Activated T-helper 2 cell treated with anti-CD3 and anti-CD28 coated beads, Interferon-gamma antibody, Interleukin-2, Interleukin-4, amounts not matched to agents 10 μg/mL and 5 μg/mL and 100 μg/mL, durations not matched to agents 14 hours and 24 hours and 36 hours (primary cell): ENCODE results near the gene PRICKLE4. TPM values are rescaled to one million over a fixed set of nuclear protein-coding genes. Genes with fewer than 3 reads are reported as not detected.

Experiments
- DNase-seq: peaks from one replicate; pipeline ENCODE4 v3.0.0; 2021; ENCODE audit warnings: low spot score
- H3K27ac Mint-ChIP-seq: one replicate; pipeline ENCODE4 v1.8.0; 2021; ENCODE audit warnings: mixed read lengths
- H3K27me3 Mint-ChIP-seq: one replicate; pipeline ENCODE4 v1.8.0; 2021; ENCODE audit warnings: low read depth, mixed read lengths
- H3K36me3 Mint-ChIP-seq: one replicate; pipeline ENCODE4 v1.8.0; 2021; ENCODE audit warnings: low read depth, mixed read lengths
- H3K4me1 Mint-ChIP-seq: one replicate; pipeline ENCODE4 v1.8.0; 2021; ENCODE audit warnings: low read depth, mixed read lengths
- H3K4me3 Mint-ChIP-seq: one replicate; pipeline ENCODE4 v1.8.0; 2021; ENCODE audit warnings: low read depth, mild to moderate bottlenecking, moderate library complexity, mixed read lengths
- H3K9me3 Mint-ChIP-seq: one replicate; pipeline ENCODE4 v1.8.0; 2021; ENCODE audit warnings: mixed read lengths
- intact Hi-C: fragments of 100-400 bp; cut with micrococcal nuclease; formaldehyde crosslinking; loops from one replicate; pipeline ENCODE4 v1.15.1; 2023
- total RNA-seq: library from RNA; stranded (reverse); gene quantifications from 2 replicates; pipeline ENCODE4 v1.2.3, GENCODE V29; 2022

The PRICKLE4 gene
- total RNA-seq, 1 donor from 2014 or later, result not detected

GRCh38 chr6:41784581-41785171 lies 4.1 kb downstream of the PRICKLE4 start:
- Mint-ChIP-seq H3K4me1 (peaks cover 17% of the 10 kb centered on the region), H3K36me3 (peaks cover 13% of the 10 kb centered on the region), H3K27me3 (peaks cover 8% of the 10 kb centered on the region), H3K4me3 (peak overlapping the region; percentile 62), H3K27ac (no peak overlapping the region), H3K9me3 (no peaks in the 10 kb centered on the region)
- no peak for DNase-seq
- intact Hi-C loops, result loop anchor here (5.0 kb wide), 1 partner anchor 778 kb away; the partner anchor contains the start of gene UBR2

GRCh38 chr6:41785254-41785653 lies 4.7 kb downstream of the PRICKLE4 start:
- peak overlapping the region; percentile 62 for H3K4me3 Mint-ChIP-seq

GRCh38 chr6:41785689-41786450 lies 5.3 kb downstream of the PRICKLE4 start:
- H3K36me3 Mint-ChIP-seq, result peaks cover 24% of the 10 kb centered on the region
- H3K9me3 Mint-ChIP-seq, result no peaks in the 10 kb centered on the region
- no peak for DNase-seq
- peak overlapping the region; percentile 96 for H3K4me3 Mint-ChIP-seq
- intact Hi-C loops, result loop anchor here (1.0 to 2.0 kb wide), 2 partner anchors 150 to 319 kb away; no protein-coding TSS in a partner anchor
- H3K27me3 Mint-ChIP-seq, result peaks cover 8% of the 10 kb centered on the region
- H3K4me1 Mint-ChIP-seq, result peaks cover 21% of the 10 kb centered on the region
- H3K27ac Mint-ChIP-seq, result no peak overlapping the region

More at GRCh38 chr6:41785254-41785653, 4.7 kb downstream of the PRICKLE4 start:
- no peak for DNase-seq
- H3K4me1 Mint-ChIP-seq, result peaks cover 21% of the 10 kb centered on the region
- H3K9me3 Mint-ChIP-seq, result no peaks in the 10 kb centered on the region
- intact Hi-C loops, result no loop called here
- H3K27me3 Mint-ChIP-seq, result peaks cover 8% of the 10 kb centered on the region
- peaks cover 18% of the 10 kb centered on the region for H3K36me3 Mint-ChIP-seq
- no peak overlapping the region for H3K27ac Mint-ChIP-seq

DNA sequence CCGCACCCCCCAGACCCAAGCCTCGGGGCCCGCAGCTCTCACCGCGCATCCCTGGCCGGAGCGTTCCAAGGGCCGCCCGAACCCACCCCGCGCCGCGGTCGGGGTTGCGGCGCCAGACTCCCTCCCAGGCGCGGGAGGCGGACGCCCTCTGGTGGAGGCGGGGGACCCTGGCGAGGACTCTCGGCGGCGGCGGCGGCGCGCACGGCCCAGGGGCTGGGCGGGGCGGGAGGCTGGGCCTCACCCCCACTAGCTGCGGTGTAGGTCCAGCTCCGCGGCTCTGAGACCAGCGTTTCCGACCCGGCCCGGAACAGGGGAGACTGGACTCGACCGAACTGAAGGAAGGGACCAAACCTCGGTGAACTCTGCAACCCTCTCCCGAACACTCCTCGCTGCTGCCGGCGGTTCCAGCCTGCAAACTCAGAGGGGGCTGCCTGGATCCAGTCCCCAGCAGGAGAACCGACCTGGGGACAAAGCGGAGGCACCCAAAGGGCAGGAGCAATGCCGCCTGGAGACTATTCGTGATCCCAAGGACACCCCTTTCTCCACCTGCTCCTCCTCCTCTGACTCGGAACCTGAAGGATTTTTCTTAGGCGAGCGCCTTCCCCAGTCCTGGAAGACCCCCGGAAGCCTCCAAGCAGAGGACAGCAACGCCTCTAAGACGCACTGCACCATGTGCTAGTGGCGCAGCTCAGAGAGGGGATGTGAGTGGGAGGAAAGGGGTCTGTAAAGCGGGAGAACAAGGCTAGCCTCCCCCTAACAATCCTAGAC lies 6.1 kb downstream of the PRICKLE4 start:
- Mint-ChIP-seq H3K4me3 (peak overlapping the region; percentile 96), H3K27ac (peak overlapping the region; percentile 97), H3K9me3 (no peaks in the 10 kb centered on the region), H3K4me1 (peaks cover 15% of the 10 kb centered on the region), H3K36me3 (peaks cover 28% of the 10 kb centered on the region), H3K27me3 (peaks cover 3% of the 10 kb centered on the region)
- peak; percentile 86 for DNase-seq
- intact Hi-C loops, result loop anchor here (1.0 to 2.0 kb wide), 8 partner anchors 52 to 960 kb away; partner anchors contain the start of genes BYSL, MED20, MRPS10 and TBCC

DNA sequence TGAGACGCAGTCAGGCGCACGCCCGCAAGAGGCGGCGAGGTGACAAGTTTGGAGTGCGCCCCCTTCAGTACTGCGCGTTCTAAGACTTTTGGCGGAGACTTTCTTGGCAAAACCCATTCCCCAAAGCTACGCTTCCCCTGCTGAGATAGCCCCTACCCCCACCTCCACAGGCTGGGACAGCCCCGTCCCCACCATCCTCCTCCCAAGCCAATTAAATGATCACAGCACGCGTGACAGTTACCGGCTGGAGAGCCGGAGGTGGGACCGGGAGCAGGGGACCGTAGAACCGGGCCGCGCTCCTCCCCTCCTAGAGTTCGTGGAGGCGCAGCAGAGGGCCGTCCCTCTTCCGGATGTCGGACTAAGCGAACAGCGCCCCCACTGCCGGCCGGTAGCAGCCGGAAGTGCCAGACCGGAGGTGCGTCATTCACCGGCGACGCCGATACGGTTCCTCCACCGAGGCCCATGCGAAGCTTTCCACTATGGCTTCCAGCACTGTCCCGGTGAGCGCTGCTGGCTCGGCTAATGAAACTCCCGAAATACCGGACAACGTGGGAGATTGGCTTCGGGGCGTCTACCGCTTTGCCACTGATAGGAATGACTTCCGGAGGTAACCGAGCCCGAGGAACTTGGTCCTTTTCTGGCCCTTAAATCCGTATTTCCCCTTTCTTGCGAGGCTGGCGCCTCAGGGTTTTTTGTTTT lies 6.8 kb downstream of the PRICKLE4 start, which contains the start of gene TOMM6:
Gene TOMM6 (plus strand): TSS at position 476 of the 699 bp plus-strand sequence. CDS start 4 bp downstream, at position 480.
- H3K27me3 Mint-ChIP-seq, result peaks cover 3% of the 10 kb centered on the region
- H3K9me3 Mint-ChIP-seq, result no peaks in the 10 kb centered on the region
- peaks cover 15% of the 10 kb centered on the region for H3K4me1 Mint-ChIP-seq
- peak within 1 kb of the TSS; percentile 97 for H3K27ac Mint-ChIP-seq
- intact Hi-C loops, result loop anchor here (1.0 to 2.0 kb wide), 7 partner anchors 53 to 959 kb away; partner anchors contain the start of genes BYSL, MED20, MRPS10 and TBCC
- peak; percentile 95 for DNase-seq
- H3K36me3 Mint-ChIP-seq, result peaks cover 34% of the 10 kb centered on the region
- peak within 1 kb of the TSS; percentile 96 for H3K4me3 Mint-ChIP-seq

DNA sequence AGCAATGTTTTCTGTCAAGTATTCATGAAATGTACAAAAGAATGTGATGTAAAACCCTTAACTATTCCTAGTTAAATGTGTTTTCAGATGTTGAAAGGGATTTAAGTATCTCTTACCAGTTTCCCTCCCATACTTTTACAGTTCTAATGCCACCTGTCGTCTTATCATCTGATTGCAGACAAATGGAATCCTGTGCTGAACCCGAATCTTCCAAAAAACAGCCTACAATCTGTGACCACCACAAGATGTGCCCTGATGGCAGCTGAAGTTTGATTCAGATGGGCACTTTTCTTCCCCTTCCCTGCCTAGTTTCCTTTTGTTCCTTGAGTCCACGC lies 8.8 kb downstream of the PRICKLE4 start:
- H3K4me3 Mint-ChIP-seq, result peak overlapping the region; percentile 96
- no peaks in the 10 kb centered on the region for H3K27me3 Mint-ChIP-seq
- H3K36me3 Mint-ChIP-seq, result peaks cover 41% of the 10 kb centered on the region
- DNase-seq, result no peak
- H3K9me3 Mint-ChIP-seq, result no peaks in the 10 kb centered on the region
- intact Hi-C loops, result no loop called here
- peaks cover 15% of the 10 kb centered on the region for H3K4me1 Mint-ChIP-seq
- peak overlapping the region; percentile 55 for H3K27ac Mint-ChIP-seq

GRCh38 chr6:41790045-41790444 lies 9.5 kb downstream of the PRICKLE4 start:
- Mint-ChIP-seq H3K4me1 (peaks cover 15% of the 10 kb centered on the region), H3K36me3 (peaks cover 41% of the 10 kb centered on the region), H3K27me3 (no peaks in the 10 kb centered on the region)

GRCh38 chr6:41791305-41791704 lies 10.7 kb downstream of the PRICKLE4 start:
- Mint-ChIP-seq H3K9me3 (no peaks in the 10 kb centered on the region), H3K36me3 (peaks cover 41% of the 10 kb centered on the region), H3K4me3 (no peak overlapping the region), H3K27me3 (no peaks in the 10 kb centered on the region), H3K4me1 (peaks cover 15% of the 10 kb centered on the region), H3K27ac (no peak overlapping the region)
- intact Hi-C loops, result no loop called here
- no peak for DNase-seq

More at GRCh38 chr6:41790045-41790444, 9.5 kb downstream of the PRICKLE4 start:
- DNase-seq, result no peak
- Mint-ChIP-seq H3K27ac (no peak overlapping the region), H3K9me3 (no peaks in the 10 kb centered on the region), H3K4me3 (no peak overlapping the region)
- intact Hi-C loops, result no loop called here

DNA sequence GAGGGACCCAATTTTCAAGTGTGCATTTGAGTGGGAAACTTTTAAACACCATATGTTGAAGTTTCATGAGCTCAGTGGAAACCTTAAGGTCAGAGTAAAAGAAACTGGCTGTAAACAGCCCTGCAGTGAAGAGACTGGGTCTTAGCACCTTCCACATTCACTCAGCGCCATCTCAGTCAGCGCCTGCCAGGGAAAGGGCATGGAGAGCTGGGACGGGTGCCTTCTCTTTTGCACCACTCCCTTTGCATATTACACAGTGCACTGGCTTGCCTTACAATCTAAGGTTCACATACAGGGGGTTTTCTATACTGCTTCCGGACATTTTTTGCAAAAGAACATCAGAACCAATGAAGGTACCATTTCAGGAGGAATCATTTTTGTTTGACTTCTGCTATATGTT lies 11.4 kb downstream of the PRICKLE4 start:
- peaks cover 44% of the 10 kb centered on the region for H3K36me3 Mint-ChIP-seq
- no peaks in the 10 kb centered on the region for H3K9me3 Mint-ChIP-seq
- intact Hi-C loops, result no loop called here
- no peaks in the 10 kb centered on the region for H3K27me3 Mint-ChIP-seq
- H3K4me1 Mint-ChIP-seq, result peaks cover 18% of the 10 kb centered on the region
- DNase-seq, result no peak
- no peak overlapping the region for H3K4me3 Mint-ChIP-seq
- no peak overlapping the region for H3K27ac Mint-ChIP-seq

DNA sequence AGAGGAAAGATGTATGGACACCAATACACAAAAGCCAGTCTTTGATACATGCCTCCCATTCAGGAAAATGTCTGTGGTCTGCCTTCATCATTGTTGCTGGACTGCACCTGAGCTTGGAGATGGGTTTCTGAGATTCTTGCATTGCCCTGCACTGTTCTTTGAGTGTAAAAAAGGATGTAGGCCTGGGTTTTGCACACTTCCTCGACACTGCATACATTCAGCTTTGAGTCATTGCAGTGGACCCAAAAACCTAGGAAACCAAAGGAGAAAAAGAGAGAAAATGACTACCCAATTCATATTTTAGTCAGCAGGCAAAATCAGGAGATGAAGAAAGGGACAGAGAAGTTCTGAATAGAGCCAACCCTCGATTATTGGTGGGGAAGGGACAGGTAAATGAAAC lies 15.9 kb downstream of the PRICKLE4 start:
- Mint-ChIP-seq H3K4me1 (peaks cover 3% of the 10 kb centered on the region), H3K36me3 (peaks cover 21% of the 10 kb centered on the region), H3K4me3 (no peak overlapping the region), H3K27me3 (no peaks in the 10 kb centered on the region), H3K9me3 (no peaks in the 10 kb centered on the region), H3K27ac (no peak overlapping the region)
- intact Hi-C loops, result no loop called here
- no peak for DNase-seq

DNA sequence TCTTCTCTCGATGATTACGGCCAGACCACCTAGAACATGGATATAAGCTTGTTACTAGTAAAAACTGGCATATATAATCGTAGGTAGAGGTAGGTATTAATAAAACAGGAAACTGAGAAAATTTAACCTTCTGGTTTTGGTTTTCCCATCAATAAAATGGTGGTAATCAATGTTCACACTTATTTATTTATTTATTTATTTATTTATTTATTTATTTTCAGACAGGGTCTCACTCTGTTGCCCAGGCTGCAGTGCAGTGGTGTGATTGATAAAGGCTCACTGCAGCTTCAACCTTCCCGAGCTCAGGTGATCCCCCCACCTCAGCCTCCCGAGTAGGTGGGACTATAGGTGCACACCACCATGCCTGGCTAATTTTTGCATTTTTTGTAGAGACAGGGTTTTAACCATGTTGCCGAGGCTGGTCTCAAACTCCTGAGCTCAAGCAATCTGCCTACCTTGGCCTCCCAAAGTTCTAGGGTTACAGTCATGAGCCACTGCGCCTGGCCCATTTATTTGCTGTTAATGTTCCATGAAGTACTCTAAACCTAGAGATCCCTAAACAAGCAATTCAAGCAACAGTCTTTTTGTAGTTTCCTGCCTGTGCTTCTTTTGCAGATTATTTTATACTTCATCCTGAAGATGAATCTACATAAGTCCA lies 18.4 kb downstream of the PRICKLE4 start:
- H3K36me3 Mint-ChIP-seq, result peaks cover 6% of the 10 kb centered on the region
- intact Hi-C loops, result no loop called here
- H3K27ac Mint-ChIP-seq, result no peak overlapping the region
- no peak overlapping the region for H3K4me3 Mint-ChIP-seq
- H3K4me1 Mint-ChIP-seq, result peaks cover 3% of the 10 kb centered on the region
- DNase-seq, result no peak
- no peaks in the 10 kb centered on the region for H3K27me3 Mint-ChIP-seq
- H3K9me3 Mint-ChIP-seq, result no peaks in the 10 kb centered on the region

DNA sequence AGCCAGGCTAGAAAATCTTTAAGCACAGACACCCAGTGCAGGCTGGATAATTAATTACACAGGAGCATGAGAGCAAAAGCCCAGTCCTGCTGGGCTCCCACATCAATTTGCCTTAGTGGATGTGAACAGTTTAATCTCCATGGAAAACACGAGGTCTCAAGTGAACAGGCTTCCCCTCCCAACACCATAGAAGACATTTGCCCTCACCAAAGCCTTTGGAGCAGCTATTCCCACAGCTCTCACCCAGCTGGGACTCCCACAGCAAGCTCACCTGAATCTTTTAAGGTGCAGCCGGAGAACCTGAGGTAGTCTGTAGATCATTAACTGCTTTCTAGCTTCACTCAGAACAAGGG lies 19.0 kb downstream of the PRICKLE4 start:
- H3K27me3 Mint-ChIP-seq, result no peaks in the 10 kb centered on the region
- intact Hi-C loops, result no loop called here
- H3K4me3 Mint-ChIP-seq, result no peak overlapping the region
- no peaks in the 10 kb centered on the region for H3K9me3 Mint-ChIP-seq
- peaks cover 6% of the 10 kb centered on the region for H3K36me3 Mint-ChIP-seq
- DNase-seq, result no peak
- peaks cover 3% of the 10 kb centered on the region for H3K4me1 Mint-ChIP-seq
- no peak overlapping the region for H3K27ac Mint-ChIP-seq
